Vagina (tissue), 2 donors: Measurements from ENCODE around the gene CTU2.

Source experiments
- POLR2A ChIP-seq, 2 donors: fragments of 450-650 bp; IDR thresholded peaks; one replicate each; pipeline ENCODE4 v1.6.1; 2017; ENCODE audit warnings: antibody characterized with exemption in 2 of 2, mild to moderate bottlenecking in 2 of 2, moderate library complexity in 2 of 2
- POLR2AphosphoS5 ChIP-seq, 2 donors: sonication (generic); formaldehyde crosslinking; IDR thresholded peaks; one replicate each; pipeline ENCODE4 v1.9.0; 2017; ENCODE audit warnings: antibody characterized with exemption in 2 of 2, mild to moderate bottlenecking in 2 of 2, low read depth in 1 of 2; ENCODE audit not compliant: insufficient read depth in 1 of 2
- TF ChIP-seq, protein P1 (sequence below), 3 experiments: fragments of 450-650 bp in 2 of 3; fragments of 200-600 bp in 1 of 3; sonication (generic) in 1 of 3; IDR thresholded peaks; one replicate each; pipeline ENCODE4 v1.5.1; 2017 to 2019; ENCODE audit warnings: antibody characterized with exemption in 3 of 3, mild to moderate bottlenecking in 2 of 3, moderate library complexity in 2 of 3

DNA sequence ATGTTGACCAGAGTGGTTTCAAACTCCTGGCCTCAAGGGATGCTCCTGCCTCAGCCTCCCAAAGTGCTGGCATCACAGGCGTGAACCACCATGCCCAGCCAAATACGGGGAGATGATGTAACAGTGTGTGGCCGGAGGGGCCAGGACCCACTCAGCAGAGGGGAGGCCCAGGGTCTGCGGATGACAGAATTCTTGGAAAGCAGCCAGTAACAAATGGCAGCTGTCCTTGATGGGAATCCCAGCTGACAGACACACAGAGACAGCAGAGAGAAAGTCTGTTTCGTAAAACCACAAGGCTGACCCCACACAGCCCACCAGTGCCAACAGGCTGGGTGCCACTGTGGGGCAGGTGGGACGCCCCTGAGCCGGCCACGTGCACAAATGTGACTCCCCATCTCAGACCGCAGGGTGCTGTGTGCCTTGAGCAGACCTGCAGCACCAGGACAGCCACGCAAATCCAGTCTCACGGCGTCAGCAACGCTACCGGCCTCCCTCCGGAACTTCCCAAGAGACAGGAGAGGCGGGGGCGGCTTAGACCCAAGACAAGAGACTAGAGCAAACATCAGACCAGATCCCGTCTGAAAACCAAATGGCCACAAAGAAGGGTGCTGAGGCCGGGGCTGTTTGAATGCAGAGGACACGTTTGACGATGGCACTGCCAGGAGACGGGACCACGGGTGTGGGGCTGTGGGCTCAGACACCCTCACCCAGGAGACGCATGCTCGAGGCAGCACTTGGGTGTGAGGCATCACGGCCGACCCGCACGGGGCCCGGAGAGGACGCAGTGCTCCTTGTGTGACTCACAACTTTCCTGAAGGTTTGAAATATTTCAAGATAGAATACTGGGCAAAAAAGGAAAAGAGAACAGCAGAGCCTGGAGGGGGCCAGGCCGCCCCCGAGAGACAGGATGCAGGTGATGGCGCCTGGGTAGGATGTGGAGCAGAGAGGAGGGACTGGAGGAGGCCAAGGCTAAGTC lies 24.6 kb downstream of the CTU2 start:
- TF ChIP-seq POLR2AphosphoS5 (IDR thresholded peaks at IDR 0.05; ENCODE audit: insufficient read depth in 1 of 2, low read depth in 1 of 2), result no peak
- TF ChIP-seq, protein P1, sequence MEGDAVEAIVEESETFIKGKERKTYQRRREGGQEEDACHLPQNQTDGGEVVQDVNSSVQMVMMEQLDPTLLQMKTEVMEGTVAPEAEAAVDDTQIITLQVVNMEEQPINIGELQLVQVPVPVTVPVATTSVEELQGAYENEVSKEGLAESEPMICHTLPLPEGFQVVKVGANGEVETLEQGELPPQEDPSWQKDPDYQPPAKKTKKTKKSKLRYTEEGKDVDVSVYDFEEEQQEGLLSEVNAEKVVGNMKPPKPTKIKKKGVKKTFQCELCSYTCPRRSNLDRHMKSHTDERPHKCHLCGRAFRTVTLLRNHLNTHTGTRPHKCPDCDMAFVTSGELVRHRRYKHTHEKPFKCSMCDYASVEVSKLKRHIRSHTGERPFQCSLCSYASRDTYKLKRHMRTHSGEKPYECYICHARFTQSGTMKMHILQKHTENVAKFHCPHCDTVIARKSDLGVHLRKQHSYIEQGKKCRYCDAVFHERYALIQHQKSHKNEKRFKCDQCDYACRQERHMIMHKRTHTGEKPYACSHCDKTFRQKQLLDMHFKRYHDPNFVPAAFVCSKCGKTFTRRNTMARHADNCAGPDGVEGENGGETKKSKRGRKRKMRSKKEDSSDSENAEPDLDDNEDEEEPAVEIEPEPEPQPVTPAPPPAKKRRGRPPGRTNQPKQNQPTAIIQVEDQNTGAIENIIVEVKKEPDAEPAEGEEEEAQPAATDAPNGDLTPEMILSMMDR (IDR thresholded peaks at IDR 0.05), result no peak
- no peak for TF ChIP-seq POLR2A (IDR thresholded peaks at IDR 0.05)
